Heart right ventricle (tissue), 16 donors: ENCODE data around the gene ABHD6. TPM values are rescaled to one million over a fixed set of nuclear protein-coding genes. Genes with fewer than 3 reads are reported as not detected.
A peak's percentile ranks its signal among the peaks of the same experiment; 100 is the strongest.

ENCODE experiments used
- ATAC-seq, 8 donors: fragments of 200-7000 bp; cut with Tn5 transposase; one replicate each; pipeline ENCODE4 v1.9.1; 2020; ENCODE audit warnings: mild to moderate bottlenecking in 8 of 8, moderate library complexity in 8 of 8, moderate number of reproducible peaks in 1 of 8
- DNase-seq, 2 donors: peaks; one replicate each; pipeline ENCODE4 v3.0.0-alpha.2; 2020
- H3K27ac ChIP-seq, 10 donors: fragments of 200-600 bp; sonication (generic) in 2 of 10; one replicate each; pipeline versions ENCODE4 v1.5.0 to v1.8.0; 2020 to 2022; ENCODE audit warnings: mild to moderate bottlenecking in 3 of 10
- H3K27me3 ChIP-seq, 7 donors: fragments of 200-600 bp; one replicate each; pipeline ENCODE4 v1.8.0; 2021 to 2022; ENCODE audit warnings: mild to moderate bottlenecking in 2 of 7
- H3K36me3 ChIP-seq, 9 donors: fragments of 200-600 bp; sonication (generic) in 1 of 9; one replicate each; pipeline versions ENCODE4 v1.5.0 to v1.8.0; 2020 to 2022; ENCODE audit warnings: mild to moderate bottlenecking in 2 of 9
- H3K4me1 ChIP-seq, 9 donors: fragments of 200-600 bp; sonication (generic) in 1 of 9; one replicate each; pipeline versions ENCODE4 v1.5.0 to v1.8.0; 2020 to 2022; ENCODE audit warnings: mild to moderate bottlenecking in 4 of 9
- H3K4me3 ChIP-seq, 10 donors: fragments of 200-600 bp; sonication (generic) in 2 of 10; one replicate each; pipeline versions ENCODE4 v1.5.0 to v1.8.0; 2020 to 2022; ENCODE audit warnings: mild to moderate bottlenecking in 7 of 10, moderate library complexity in 2 of 10
- H3K9me3 ChIP-seq, 11 donors: fragments of 200-600 bp in 10 of 11; sonication (generic) in 2 of 11; one replicate each; pipeline versions ENCODE4 v1.5.0 to v1.8.0; 2013 to 2022; ENCODE audit warnings: mild to moderate bottlenecking in 2 of 11, control low read depth in 1 of 11, moderate library complexity in 1 of 11
- WGBS, 2 donors: extraction: QIAGEN DNeasy Blood & Tissue Kit; methylation state at CpG; one replicate each; pipeline ENCODE4 v1.1.7; 2013; ENCODE audit warnings: inconsistent platforms in 1 of 2; 5-methylcytosine and 5-hydroxymethylcytosine counted together
- intact Hi-C, 10 donors: fragments of 100-400 bp; cut with DNase I; formaldehyde crosslinking; loops; one replicate each; pipeline versions ENCODE4 v1.11.1 to v1.14.2; 2022
- polyA plus RNA-seq, 2 donors: library from polyadenylated mRNA; stranded (reverse); fragments of 200-250 nt; gene quantifications; one replicate each; pipeline ENCODE4 v1.2.3, GENCODE V29; 2013
- total RNA-seq, 10 donors: library from RNA; stranded (reverse); fragmentation: NEBNext Ultra II Directional in 3 of 10; extraction: Animal tissue kit (Norgen Biotek cat#: 25700) in 3 of 10; gene quantifications; one replicate each; pipeline versions ENCODE4 v1.2.1 to v1.2.4, GENCODE V29; 2021 to 2023
- TF ChIP-seq, protein P1 (sequence below), 9 donors: fragments of 200-600 bp; sonication (generic) in 2 of 9; IDR thresholded peaks; one replicate each; pipeline versions ENCODE4 v1.5.0 to v1.8.0; 2021 to 2022; ENCODE audit warnings: antibody characterized with exemption in 9 of 9, mild to moderate bottlenecking in 5 of 9, moderate library complexity in 1 of 9
- donor health status: Arrhythmogenic right ventricular cardiomyopathy.
- donor health status: ischemic (EF 13 %, LVEDD 7.1; RV severe dilation, severe dysfunction).
- donor health status: healthy with polysubstance abuse.
- donor health status: DM: no; HTN: yes; CAD: no.
- donor health status: DM: no; HTN: no; CAD: no.
- donor health status: ischemic (EF 25% LVEDD 6.9; RV normal size, moderate dysfunction).
- donor health status: ischemic (EF 25% LVEDD 5.7; RV mildly dilated, moderate dysfunction).
- donor health status: healthy.
- donor health status: DM: yes; HTN: yes; CAD: no.
- donor health status: Ischemic cardiomyopathy.
- donor health status: ischemic (EF 35%, LVEDD 5.7; RV mildly dilated, moderate dysfunction).
- donor health status: nonischemic (EF 11% LVEDD 7.7; RV severe dilation, severe dysfunction).
- donor health status: DM: yes; HTN: yes; CAD: no.
- donor health status: PGD.
- donor health status: ischemic (EF 29% LVEDD 5.4; RV normal size, mild dysfunction).
- donor health status: nonischemic (EF 23%, LVEDD 6.1; RV moderate dilation, normal function).

The ABHD6 gene
- total and polyA plus RNA-seq, 12 donors, result 3.1 to 11.6 (median 6.3) TPM

DNA sequence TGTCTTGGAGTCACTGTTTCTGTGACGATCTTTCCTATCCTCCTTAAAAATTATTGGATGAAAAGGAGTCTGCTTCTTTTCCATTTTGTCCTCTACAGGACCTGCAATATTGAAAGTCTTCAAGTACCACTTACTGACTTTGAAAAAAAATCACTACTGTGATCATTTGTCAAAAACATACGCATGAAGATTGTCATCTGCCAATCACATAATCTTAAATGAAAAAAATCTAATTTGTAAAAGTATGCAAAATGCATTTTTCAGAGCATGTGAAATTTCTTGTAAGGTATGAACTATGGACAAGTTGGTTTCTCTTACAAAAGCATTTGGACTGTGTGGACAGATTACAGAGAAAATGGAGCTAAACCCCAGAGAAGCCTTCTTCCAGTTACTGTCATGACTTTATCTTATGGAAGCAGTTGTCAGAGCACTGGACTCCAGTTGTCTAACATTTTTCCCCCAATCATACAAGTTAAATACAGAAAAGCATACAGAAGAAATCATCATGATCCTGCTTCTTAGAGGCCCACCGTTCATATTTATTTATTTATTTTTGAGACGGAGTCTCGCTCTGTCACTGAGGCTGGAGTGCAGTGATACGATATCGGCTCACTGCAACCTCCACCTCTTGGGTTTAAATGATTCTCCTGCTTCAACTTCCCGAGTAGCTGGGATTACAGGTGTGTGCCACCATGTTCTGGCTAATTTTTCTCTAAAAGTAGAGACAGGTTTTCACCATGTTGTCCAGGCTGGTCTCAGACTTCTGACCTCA is 91.7 kb downstream of the ABHD6 start:
- intact Hi-C loops, result loop anchor here in 3 of 10 donors (10.0 kb wide), 3 partner anchors 85 to 205 kb away; partner anchors contain the start of gene ACOX2 (in 1 of the 3)
- 88 to 91% methylated on average over 8 of the region's 8 CpGs for WGBS, 2 donors
- Histone ChIP-seq H3K9me3 (no peaks in the 10 kb centered on the region), H3K27me3 (no peaks in the 10 kb centered on the region), H3K4me3 (no peak overlapping the region), H3K4me1 (peaks cover 7 to 36% (median 28%) of the 10 kb centered on the region in 9 donors), H3K27ac (no peak overlapping the region), H3K36me3 (no peaks in the 10 kb centered on the region)
- TF ChIP-seq, protein P1, sequence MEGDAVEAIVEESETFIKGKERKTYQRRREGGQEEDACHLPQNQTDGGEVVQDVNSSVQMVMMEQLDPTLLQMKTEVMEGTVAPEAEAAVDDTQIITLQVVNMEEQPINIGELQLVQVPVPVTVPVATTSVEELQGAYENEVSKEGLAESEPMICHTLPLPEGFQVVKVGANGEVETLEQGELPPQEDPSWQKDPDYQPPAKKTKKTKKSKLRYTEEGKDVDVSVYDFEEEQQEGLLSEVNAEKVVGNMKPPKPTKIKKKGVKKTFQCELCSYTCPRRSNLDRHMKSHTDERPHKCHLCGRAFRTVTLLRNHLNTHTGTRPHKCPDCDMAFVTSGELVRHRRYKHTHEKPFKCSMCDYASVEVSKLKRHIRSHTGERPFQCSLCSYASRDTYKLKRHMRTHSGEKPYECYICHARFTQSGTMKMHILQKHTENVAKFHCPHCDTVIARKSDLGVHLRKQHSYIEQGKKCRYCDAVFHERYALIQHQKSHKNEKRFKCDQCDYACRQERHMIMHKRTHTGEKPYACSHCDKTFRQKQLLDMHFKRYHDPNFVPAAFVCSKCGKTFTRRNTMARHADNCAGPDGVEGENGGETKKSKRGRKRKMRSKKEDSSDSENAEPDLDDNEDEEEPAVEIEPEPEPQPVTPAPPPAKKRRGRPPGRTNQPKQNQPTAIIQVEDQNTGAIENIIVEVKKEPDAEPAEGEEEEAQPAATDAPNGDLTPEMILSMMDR (IDR thresholded peaks at IDR 0.05), result no peak
- ATAC-seq (no peak), DNase-seq (no peak)

DNA sequence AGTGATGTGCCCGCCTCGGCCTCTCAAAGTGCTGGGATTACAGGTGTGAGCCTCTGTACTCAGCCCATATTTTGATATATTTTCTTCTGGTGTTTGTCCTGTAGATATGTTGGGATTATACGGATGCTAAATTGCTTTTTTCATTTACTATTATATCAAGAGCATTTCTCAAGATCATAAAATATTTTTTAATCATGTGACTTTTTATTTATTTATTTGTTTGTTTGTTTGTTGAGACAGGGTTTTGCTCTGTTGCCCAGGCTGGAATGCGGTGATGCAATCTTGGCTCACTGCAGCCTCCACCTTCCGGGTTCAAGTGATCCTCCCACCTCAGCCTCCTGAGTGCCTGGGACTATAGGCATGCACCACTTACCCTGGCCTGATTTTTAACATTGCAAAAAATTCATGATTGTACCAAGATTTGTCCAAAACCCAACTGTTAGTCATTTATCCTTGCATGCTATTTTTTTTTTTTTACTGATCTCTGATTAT is 92.4 kb downstream of the ABHD6 start:
- 93 to 94% methylated on average over 5 of the region's 5 CpGs for WGBS, 2 donors
- ATAC-seq, result no peak
- no peak for DNase-seq
- Histone ChIP-seq H3K36me3 (no peaks in the 10 kb centered on the region), H3K27ac (no peak overlapping the region), H3K4me1 (peaks cover 8 to 34% (median 27%) of the 10 kb centered on the region in 9 donors), H3K27me3 (no peaks in the 10 kb centered on the region), H3K9me3 (no peaks in the 10 kb centered on the region), H3K4me3 (no peak overlapping the region)
- TF ChIP-seq, protein P1 (IDR thresholded peaks at IDR 0.05), result no peak
- intact Hi-C loops, result loop anchor here in 9 of 10 donors (5.0 to 10.0 kb wide), 10 partner anchors 55 to 205 kb away; partner anchors contain the start of genes KCTD6 (in 6 of the 9) and ACOX2 (in 1 of the 9)

DNA sequence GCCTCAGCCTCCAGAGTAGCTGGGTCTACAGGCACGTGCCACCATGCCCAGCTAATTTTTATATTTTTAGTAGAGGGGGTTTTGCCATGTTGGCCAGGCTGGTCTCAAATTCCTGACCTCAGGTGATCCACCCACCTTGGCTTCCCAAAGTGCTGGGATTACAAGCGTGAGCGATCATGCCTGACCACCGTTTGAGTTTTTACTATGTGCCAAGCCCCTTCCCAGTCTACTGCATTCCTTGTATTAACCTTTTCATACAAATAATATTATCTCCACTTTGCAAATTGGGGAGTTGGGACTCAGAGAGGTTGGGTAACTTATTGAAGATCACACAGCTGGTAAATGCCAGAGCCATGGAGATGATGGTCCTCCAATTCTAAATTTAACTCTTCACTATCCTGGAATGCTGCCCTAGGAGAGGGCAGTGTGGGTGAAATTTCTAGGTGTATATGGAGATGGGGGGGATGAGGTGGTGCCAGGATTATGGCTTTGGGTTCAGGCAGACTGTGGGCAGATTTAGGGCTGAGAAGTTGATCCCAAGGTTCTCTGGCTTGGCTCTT is 94.1 kb downstream of the ABHD6 start:
- WGBS, 2 donors, result 82 to 83% methylated on average over 4 of the region's 4 CpGs
- Histone ChIP-seq H3K27ac (peak overlapping the region in 1 of 10 donors; percentile 89), H3K4me1 (peaks cover 3 to 38% (median 19%) of the 10 kb centered on the region in 9 donors), H3K4me3 (peak overlapping the region in 1 of 10 donors; percentile 78), H3K9me3 (no peaks in the 10 kb centered on the region), H3K27me3 (no peaks in the 10 kb centered on the region), H3K36me3 (no peaks in the 10 kb centered on the region)
- no peak for DNase-seq
- intact Hi-C loops, result loop anchor here (2.0 to 10.0 kb wide), 8 partner anchors 53 to 201 kb away; partner anchors contain the start of gene KCTD6 (in 8 of the 10)
- no peak for ATAC-seq
- TF ChIP-seq, protein P1 (IDR thresholded peaks at IDR 0.05), result no peak

DNA sequence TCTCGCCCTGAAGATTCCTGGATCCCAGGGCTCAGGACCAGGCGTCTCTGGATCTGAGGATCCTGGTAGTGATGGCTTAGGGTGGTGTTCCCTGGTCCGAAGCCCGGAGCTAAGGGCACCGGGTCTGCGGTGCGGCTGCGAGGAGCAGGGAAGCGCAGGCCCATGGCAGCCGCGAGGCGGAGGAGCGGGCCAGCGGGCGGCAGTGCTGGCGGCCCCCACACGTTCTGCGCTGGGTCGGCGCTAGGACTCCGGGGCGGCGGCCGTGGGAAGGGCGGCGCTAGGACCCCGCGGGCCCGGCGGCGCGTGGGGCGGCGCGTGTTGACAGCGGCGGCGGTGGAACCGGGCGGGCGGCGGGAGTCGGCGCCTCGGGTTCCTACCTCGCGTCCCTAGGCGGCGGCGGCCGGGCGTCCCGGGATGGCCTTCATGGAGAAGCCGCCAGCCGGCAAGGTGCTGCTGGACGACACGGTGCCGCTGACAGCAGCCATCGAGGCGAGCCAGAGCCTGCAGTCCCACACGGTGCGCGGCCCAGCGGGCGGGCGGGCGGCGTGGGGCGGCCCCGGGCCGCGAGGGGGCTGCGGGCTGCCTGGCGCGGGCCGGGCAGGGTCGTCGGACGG is 95.1 kb downstream of the ABHD6 start, which contains the start of gene PXK:
TSS of gene PXK (plus strand) at position 318 of the 614 bp plus-strand sequence. CDS start at position 415, 97 bp downstream.
- Histone ChIP-seq H3K27ac (peak within 1 kb of the TSS in 9 of 10 donors; percentile 43 to 89 (median 70)), H3K4me1 (peaks cover 3 to 41% (median 19%) of the 10 kb centered on the region in 9 donors), H3K4me3 (peak within 1 kb of the TSS; percentile 61 to 95 (median 79)), H3K9me3 (no peaks in the 10 kb centered on the region), H3K27me3 (no peaks in the 10 kb centered on the region), H3K36me3 (no peaks in the 10 kb centered on the region)
- DNase-seq (peak; percentile 78 to 85), ATAC-seq (peak; percentile 93 to 98 (median 96))
- intact Hi-C loops, result loop anchor here (2.0 to 10.0 kb wide), 8 partner anchors 52 to 200 kb away; partner anchors contain the start of gene KCTD6 (in 8 of the 10)
- 1% methylated on average over 64 to 79 of the region's 79 CpGs for WGBS, 2 donors
- TF ChIP-seq, protein P1 (IDR thresholded peaks at IDR 0.05), result peak in 5 of 9 donors; percentile 6 to 42 (median 21)
